Measurements from ENCODE around the gene MAX.

DNA sequence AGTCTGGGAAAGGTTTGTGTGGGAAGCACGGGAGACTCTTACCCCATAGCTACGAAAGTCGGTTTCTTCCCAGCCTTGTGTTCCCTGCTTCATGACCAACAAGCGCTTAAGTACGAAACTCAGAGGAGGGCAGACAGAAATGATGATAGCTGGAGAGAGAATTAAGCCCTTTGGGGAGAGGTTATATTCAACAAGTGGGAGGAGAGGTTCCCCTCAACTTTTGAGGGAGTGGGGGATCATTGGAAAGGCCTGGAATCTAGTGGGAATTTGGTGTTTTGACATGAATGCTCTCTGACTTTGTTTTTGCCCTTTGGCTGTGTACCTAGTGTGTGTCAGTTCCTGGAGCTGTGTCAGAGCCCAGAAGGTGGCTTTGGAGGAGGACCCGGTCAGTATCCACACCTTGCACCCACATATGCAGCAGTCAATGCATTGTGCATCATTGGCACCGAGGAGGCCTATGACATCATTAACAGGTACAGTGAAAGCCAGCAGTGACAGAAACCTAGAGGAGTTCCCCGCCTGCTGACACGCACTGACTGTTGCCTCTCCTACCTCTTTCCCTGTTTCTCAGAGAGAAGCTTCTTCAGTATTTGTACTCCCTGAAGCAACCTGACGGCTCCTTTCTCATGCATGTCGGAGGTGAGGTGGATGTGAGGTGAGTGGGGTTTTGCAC, 75.1 kb downstream of the MAX start:
- TF ChIP-seq, protein P1, sequence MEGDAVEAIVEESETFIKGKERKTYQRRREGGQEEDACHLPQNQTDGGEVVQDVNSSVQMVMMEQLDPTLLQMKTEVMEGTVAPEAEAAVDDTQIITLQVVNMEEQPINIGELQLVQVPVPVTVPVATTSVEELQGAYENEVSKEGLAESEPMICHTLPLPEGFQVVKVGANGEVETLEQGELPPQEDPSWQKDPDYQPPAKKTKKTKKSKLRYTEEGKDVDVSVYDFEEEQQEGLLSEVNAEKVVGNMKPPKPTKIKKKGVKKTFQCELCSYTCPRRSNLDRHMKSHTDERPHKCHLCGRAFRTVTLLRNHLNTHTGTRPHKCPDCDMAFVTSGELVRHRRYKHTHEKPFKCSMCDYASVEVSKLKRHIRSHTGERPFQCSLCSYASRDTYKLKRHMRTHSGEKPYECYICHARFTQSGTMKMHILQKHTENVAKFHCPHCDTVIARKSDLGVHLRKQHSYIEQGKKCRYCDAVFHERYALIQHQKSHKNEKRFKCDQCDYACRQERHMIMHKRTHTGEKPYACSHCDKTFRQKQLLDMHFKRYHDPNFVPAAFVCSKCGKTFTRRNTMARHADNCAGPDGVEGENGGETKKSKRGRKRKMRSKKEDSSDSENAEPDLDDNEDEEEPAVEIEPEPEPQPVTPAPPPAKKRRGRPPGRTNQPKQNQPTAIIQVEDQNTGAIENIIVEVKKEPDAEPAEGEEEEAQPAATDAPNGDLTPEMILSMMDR (IDR thresholded peaks at IDR 0.05; ENCODE audit: low read length), result no peak
- TF ChIP-seq EZH2 (optimal IDR thresholded peaks at IDR 0.05; ENCODE audit: low read depth, low read length), result no peak
- no peak for TF ChIP-seq EZH2phosphoT487 (IDR thresholded peaks at IDR 0.05; ENCODE audit: low read length)

Measured in MM.1S (cell line).